NCI-H526 (cell line): ENCODE results near the gene CCDC187.
"Not testable (repeated sequence)": the region's sequence is repeated elsewhere in the genome, so short reads cannot be mapped to it uniquely, and the experiment has no call there.

ENCODE experiments used
- DNase-seq, 2 experiments: peaks; one replicate each; lab custom pipeline; 2025; lab: John Stamatoyannopoulos, UW

CCDC187 gene

DNA sequence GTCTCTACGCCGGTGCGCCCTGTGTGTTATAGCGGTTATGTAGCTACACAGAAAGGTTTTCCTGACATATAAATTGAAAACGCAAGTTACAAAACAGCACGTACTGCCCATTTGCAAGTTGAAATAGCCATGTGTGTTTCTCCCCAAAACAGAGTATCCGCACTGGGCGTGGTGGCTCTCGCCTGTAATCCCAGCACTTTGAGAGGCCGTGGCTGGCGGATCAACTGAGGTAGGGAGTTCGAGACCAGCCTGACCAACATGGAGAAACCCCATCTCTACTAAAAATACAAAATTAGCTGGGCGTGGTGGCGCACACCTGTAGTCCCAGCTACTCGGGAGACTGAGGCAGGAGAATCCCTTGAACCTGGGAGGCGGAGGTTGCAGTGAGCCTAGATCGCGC is 37.3 kb downstream of the CCDC187 start:
- DNase-seq, result not testable (repeated sequence)

DNA sequence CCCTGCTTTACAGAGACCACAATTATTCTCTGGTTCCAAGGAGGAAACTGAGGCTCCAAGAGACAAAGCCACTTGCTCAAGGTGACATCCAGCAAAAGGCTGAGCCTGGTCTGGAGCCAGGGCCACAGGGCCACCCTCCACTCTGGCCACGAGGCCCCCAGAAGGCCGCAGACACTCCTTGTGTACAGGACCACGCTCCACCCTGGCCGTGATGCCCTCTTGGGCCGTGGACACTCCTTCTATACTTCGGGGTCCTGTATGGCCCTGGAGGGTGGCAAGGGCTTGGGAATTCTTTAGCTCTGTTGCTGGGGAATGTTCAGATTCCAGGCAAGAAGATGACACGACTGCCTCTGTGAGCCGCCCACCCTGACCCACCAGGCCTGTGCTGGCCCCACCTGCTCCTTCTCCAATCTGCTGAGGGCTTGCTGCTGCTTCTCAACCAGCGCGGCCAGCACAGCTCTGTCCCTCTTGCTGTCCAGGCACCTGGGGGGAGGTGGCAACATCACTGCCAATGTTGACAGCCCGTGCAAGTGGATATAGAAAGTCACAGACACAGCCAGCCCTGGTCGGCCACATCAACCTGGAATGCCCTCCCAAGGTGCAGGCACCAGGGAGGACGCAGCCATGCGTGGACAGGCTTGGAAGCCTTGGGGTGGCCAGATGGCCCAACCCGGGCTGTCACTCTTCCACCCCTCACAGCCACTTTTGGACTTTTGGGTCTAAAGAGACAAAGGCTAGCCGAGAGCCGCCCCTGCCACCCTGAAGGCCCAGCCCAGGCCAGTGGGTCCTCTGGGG is 38.1 kb downstream of the CCDC187 start:
- DNase-seq, result no peak

DNA sequence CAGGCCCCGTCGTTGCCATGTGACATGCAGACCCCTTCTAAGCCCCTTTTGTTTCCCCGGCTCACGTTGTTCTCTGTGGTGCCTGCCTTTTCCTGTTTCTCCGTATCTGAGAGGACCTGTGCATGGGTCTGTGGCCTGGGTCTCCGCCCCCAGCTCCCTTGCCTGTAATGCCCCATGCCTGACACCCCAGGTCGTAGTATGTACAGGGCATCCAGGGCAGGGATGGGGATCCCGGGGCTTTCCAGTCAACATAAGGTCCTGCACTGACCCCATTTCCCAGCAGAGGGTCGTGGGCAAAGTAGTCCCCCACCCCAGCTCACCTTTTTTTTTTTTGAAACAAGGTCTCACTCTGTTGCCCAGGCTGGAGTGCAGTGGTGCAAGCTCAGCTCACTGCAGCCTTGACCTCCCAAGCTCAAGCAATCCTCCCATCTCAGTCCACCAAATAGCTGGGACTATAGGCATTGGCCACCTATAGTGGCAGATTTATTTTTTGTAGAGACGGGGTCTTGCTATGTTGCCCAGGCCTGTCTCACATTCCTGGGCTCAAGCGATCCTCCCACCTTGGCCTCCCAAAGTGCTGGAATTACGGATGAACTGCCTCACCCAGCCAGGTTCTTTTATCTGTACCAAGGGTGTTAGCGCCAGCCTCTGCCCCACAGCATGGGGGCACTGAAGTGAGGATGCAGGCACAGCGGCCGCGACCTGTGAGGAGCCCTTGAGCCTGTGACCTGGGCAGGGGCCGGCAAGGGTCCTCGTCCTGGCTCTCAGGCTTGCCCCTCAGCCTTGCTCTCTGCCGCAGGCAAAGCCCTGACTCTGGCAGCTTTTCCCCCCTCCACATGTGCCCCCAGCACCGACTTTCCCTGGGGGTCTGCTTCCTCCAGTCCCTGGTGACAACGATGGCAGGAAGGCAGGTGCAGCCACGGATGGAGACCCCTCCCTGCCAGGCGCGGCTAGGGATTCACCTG is 39.2 kb downstream of the CCDC187 start:
- DNase-seq, result no peak

DNA sequence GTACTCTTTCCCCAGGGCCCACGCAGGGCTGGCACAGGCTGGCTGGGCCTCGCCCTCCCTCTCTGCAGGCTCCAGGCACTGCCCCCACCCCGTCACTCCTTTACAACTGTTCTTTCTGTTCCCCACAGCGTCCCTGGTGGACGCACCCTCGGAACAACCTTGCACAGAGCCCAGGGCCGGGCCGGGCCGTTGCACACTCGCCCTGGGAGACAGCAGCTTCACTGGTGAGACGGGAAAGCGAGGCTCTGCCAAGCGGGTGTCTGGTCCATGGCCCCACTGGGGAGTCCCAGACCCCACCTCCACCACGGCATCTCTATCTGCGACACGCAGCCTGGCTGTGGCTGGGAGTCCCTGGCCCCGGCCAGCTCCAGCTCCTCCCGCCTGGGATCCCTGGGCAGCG is 39.9 kb downstream of the CCDC187 start:
- peak in 1 of 2 experiments; percentile 27 for DNase-seq

DNA sequence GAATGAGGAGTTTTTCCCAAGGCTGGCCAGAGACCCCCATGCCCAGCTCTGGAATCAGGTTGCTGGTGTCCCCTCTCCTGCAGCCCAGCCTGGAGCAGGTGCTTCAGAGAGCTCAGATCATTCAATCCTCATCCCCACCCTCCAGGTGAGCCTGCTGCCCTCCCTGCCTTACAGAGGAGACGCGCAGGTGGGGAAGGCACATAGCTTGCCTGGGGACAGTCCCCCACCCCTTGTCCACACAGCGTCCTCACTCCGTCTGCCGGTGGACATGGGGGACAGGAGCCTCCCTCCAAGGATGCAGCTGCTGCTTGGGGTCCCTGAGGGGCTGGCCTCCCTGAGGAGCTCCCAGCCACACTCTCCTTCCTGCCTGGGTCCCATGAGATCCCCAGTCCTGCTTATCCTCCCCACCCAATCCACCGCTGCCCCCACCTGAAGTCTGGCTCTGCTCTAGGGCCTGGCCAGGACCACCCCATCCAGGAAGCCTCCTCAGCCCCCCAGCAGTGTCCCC is 41.2 kb downstream of the CCDC187 start:
- no peak for DNase-seq

DNA sequence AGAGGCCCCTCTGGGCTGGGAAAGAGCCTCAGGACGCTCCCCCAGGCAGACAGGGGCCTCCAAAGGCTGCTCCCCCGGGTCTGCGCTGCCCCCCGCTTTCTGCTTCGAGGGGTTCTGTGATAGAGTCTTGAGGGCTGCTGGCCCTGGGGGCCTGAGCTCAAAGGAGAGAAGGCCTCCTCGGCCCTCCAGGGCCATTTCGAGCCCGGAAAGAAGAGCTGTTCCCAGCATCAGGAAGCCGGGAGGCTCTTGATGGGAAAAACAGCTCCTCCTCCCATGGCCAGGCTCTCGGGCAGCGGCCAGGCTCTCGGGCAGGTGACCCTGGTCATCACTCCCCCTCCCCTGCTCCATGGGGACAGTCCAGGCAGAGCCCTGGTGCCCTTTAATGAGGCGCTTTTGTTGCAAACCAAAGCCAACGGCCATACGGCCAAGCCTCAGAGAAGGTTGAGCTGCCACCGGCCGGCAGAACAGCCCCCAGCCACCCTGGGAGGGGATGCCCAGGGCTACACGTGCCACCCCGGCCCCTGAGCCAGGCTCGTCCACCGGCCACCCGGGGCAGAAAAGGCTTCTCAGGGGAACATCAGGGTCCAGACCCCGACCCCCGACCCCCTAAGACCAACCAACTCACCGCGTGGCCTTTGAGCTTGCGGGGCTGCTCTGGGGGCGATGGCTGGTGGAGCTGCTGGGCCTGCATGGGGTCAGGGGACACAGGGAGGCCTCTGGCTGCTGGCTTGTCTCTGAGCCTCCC is 42.0 kb downstream of the CCDC187 start:
- DNase-seq, result no peak

DNA sequence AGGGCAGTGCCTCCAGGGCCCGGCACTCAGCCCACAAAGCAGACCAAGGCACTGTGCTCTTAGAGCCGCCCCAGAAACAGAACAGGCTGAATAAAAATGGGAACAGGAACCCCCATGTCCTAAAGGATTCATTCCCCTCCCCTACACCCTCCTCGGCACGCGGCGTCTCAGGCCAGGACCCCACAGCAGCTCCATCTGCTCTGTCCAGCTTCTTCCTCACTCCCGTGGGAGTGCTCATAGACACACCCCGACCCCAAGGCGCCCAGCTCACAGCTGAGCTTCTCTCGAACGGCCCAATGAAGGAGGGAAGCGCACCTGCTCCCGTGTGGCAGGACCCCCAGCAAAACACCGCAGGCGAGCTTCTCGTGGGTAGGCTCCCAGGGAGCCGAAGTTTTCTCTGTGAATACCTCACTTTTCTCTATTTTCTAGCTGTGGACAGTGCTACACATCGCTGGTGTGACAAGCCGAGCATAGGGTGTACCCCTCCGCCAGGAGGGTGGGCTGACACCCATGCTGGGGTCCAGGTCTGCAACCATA is 42.9 kb downstream of the CCDC187 start:
- no peak for DNase-seq

DNA sequence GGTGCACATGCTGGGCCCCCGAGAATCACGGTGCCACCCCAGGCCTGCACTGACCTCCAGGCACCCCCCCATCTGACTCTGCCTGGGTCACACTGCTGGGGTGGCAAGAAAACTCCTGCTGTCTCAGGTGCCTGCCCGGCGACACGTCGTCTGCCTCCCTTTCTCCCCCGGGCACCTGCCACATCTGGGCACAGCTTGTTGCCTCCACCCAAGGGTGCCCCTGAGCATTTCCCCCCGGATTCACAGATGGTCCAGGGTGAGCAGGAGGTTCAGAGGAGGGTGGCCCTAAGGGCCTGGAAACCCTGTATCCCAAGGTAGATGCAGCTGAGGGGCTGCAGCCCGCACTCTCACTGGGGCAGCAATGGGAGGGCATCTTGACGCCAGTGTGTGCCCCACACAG is 43.4 kb downstream of the CCDC187 start:
- no peak for DNase-seq

DNA sequence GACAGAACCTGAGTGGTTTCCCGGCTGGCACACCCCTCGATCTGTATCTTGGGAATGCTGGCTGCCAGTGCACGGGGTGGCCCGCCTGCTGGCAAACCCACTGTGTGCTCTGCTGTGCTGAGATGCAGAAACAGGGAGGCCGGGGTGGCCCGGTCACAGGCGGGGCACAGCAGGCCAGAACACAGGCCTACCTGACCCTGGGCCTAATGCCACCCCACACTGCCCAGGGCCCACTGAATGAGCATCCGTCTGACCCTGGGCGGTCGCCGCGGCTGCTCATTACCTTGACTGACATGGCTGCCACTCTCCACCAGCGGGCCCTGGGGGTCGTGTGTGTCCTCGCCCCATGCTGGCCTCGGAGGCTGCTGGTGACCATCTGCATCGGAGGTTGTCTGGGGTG is 44.1 kb downstream of the CCDC187 start:
- no peak for DNase-seq

DNA sequence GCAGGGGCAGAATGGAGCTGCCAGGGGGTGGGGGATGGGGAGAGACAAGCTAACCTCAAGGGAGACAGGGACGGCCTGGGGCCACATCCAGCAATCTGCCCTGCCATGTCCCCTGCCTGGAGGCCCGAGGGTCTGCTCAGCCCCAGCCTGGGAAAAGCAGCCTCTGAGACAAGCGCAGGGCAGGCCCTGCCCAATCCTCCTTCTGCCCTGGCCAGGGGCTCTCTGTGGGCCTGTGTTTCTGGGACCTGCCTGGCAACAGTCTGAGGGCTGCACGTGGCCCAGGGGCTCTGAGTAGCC is 44.4 kb downstream of the CCDC187 start:
- DNase-seq, result no peak

DNA sequence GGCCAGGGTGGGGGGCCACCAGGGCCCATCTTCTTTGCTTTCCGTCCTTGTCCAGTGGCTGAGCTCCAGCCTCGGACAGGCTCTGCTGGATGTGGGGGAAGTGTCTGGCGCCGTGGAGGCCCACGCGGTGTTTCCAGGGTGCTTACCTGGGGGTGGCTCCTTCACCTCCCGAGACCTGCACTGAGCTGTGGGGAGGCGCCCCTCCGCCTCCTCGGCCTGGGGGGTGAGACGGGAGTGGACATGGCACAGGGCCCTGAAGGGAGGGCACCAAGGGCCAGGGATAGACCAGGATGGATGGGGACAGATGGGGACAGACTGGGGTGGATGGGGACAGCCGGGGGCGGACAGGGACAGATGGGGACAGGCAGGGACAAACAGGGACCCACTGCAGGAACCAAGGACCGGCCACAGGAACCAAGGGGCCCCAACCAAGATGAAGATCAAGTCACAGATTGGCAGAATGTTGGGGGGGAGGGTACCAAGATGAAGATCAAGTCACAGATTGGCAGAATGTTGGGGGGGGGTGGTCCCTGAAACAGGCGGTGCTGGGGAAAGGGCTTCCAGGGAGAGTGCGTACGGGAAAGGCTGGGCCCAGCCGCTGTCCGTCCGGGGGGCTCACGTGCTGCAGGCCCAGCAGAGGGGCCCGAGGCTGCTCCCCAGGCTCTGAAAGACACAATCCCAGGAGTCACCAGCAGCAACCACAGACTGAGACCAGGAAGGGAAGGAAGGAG is 44.9 kb downstream of the CCDC187 start:
- DNase-seq, result no peak

DNA sequence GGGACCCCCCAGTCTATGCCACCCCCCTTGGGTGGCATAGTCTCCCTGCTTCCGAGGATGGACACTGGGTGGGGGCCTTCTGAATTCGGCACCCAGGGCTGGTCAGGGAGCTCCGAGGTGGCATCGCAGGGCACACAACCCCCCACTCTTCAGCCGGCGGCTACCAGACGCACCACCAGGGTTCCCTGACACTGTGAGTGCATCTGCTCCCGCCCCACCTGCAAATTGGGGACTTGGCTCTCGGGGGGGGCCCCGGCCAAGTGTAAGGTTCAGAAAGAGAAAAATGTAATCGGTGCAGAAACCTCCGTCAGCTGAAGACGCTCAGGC is 45.6 kb downstream of the CCDC187 start:
- no peak for DNase-seq

DNA sequence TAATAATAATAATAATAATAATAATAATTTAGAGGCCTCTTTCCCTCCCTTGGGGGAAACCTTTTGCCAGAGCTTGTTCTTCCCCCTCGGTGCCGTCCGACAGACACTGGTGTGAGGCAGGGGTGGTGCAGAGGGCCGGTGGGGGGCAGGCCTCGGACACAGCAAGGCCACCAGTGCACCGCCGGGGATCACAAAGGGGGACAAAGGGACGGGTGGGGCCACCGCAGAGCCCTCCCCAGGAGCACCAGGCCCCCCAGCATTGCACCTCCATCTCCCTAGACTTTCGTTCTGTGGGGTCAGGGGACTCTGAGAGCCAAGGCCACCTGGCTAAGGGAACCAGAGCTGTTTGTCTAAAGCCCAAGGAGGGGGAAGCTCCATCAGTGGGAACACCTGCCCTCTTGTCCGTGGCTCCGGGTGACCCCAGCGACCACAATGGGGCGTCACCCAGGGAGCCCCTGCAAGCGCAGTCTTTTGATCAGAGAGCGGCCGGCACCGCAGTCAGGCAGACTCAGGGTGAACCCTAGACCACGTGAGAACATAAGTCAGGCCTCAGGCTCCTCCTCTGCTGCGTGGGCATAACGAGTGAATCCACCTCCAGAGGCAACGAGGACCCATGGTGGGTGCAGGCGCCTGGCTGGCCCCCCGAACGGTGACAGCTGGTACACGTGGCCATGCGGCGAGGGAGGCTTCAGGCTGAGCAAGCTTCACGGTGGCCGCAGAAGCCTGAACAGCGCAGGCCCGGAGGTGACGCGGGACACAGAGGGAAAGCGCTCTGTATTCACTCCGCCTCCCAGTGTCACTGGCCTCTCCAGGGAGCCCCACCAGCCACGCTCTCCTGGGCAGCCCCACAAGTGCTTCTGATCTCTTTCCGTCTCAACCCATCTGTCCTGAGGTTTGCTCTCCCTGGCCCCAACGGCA is 46.3 kb downstream of the CCDC187 start:
- no peak for DNase-seq

DNA sequence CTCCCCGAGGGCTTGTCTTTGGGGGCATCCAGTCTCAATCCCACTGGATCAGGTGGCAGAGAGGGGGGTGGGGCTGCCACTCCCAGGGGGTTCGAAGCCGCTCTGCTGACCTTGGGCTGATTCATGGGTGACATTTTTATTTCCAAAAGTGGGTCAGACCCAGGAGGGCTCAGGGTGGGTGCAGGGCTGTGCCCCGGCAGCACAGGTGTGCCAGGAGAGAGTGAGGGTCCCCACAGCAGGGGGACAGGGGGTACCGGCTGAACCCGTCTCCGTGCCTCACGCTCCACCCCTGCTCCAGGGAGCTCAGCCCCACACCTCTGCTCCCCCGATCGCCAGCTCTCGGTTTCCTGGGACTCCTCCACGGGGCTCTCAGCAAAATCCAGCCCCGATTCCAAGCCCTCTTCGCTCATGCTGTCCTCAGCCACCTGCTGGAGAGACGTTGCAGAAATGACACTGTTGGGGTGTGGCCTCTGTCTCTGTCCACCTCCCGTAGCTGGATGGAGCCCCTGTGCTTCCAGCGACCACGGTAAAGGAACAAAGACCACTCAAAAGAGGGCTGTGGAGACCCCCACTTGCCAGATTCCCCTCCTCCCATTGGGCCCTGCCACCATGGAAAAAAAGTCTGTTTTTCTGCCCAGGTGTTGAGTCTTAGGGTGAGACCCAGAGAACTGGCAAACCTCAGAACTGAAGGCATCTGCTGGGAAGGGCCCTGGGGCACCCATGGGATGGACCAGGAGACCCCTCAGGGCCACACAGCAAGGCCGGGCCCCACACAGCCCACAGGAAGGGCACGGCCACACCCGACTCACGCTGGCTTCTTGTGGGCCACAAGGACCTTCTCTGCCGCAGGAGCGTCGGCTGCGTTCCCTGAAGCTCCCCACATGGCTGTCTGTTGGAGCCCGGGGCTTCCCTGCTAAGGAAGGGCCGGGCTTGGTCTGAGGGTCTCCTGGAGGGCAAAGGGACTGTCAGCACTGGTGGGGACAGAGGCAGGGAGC is 47.7 kb downstream of the CCDC187 start:
- DNase-seq, result peak in 1 of 2 experiments; percentile 38

DNA sequence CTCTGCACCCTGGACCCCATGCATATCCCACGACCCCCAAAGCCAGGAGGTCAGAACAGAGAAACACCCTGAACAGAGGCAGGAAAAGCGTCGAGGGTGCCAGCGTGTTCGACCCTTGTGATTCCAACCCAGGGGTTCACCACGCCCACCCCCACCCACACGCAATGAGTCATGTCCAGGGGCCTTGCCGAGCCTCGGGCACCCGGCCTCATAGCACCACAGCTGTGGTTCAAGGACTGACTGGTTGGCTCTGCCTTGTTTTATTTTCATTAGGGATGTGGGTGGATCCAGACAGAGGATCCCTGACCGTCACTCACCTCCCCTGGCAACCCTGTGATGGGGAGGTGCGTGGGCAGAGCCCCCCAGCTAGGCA is 48.7 kb downstream of the CCDC187 start:
- DNase-seq, result no peak

DNA sequence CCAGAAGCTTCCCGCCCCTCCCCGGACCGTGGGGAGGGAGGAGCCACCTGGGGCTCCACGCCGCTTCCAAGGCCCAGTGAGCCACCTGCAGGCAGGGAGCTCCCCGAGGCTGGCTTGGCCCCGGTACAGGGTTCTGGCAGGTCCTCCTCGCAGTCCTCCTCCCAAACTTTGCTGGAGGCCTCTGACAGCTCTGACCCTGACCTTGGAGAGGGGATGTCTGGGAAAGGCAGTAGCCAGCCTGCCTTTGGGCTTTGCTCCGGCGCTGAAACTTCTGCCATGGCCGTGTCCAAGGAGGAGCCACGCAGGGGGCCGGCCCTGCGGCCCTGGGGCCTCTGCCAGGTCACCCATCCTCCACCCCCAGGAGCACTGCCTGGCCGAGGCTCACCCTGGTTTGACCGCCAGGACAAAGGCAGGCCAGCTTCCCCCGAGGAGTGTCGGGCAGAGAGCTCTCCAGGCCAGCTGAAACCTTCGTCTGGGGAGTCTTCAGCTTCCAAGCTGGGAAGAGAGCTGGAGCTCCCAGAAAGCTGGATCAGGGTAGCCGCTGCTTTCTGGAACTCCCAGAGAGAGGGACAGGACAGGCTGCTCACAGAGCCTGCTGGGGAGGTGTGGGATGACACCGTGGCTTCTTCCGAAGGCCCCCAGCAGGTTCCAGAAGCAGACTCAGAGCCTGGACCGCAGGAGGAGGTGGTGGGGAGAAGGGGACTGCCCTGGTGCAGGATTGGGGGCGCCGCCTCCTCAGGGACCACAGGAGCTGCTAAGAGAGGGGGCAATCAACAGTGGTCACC is 49.3 kb downstream of the CCDC187 start:
- no peak for DNase-seq

DNA sequence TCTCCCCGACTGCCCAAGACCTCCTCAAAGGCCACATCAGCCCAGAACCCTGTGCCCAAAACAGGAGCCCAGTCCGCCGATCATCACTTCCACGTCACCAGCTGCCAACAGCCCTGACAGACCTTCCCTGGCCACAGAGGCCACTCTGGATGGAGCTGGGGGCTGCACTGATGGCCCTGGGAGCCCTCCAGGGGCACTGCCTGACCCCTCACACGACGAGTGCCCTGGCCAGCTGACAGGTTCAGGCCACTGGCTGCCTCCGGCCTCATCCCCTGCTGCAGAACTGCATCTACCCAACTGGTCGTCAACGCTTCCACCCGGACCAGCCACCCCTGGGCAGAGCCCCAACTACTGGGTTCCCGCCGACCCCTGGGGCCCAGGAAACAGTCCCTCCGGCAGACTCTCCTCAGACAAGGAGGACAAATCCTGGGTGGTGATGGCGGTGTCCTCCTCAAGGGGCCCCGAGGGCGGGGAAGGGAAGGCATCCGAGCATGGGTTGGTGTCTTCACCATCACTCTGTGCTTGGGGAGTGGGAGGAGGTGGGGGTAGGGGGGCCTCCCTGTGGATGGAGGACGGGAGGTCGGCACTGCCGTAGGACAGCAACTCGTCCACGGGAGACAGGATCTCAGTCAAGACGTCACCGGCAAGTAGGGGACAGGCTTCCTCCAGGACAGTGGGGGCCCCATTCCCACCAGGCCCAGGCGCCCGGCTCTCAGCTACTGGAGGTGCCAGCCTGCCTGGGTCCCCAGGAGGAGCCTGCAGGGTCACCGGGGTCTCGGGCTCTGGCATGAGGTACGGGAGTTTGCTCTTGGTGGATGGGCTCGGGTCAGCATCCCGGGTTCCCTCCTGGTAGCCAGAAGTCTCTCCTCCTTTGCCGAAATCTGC is 50.4 kb downstream of the CCDC187 start:
- DNase-seq, result no peak
